ENCODE data around the gene WSB1.

Gene WSB1

DNA sequence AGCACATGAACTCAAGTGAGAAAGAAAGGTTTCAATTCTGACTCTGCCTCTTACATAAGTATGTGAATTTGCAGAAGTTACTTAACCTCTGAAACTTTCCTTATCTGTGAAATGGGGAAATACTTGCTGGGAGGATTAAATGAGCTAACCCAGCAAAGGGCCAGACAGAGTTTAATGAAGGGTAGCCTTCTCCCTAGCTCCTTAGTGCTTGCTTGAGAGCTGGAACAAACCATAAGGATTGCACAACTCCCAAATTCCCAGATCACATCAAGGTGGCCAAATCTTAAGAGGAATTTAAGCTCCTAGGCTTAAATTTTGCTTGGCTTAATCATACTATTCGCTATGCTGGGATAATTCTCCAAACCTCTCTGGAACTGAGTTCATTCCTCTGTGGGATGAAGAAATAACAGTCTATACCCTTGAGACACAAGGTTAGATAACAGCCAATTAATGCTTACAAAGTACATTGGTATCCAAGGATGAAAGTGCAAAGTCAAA lies 11.8 kb upstream of the WSB1 start (continued):
- TF ChIP-seq, protein P1, sequence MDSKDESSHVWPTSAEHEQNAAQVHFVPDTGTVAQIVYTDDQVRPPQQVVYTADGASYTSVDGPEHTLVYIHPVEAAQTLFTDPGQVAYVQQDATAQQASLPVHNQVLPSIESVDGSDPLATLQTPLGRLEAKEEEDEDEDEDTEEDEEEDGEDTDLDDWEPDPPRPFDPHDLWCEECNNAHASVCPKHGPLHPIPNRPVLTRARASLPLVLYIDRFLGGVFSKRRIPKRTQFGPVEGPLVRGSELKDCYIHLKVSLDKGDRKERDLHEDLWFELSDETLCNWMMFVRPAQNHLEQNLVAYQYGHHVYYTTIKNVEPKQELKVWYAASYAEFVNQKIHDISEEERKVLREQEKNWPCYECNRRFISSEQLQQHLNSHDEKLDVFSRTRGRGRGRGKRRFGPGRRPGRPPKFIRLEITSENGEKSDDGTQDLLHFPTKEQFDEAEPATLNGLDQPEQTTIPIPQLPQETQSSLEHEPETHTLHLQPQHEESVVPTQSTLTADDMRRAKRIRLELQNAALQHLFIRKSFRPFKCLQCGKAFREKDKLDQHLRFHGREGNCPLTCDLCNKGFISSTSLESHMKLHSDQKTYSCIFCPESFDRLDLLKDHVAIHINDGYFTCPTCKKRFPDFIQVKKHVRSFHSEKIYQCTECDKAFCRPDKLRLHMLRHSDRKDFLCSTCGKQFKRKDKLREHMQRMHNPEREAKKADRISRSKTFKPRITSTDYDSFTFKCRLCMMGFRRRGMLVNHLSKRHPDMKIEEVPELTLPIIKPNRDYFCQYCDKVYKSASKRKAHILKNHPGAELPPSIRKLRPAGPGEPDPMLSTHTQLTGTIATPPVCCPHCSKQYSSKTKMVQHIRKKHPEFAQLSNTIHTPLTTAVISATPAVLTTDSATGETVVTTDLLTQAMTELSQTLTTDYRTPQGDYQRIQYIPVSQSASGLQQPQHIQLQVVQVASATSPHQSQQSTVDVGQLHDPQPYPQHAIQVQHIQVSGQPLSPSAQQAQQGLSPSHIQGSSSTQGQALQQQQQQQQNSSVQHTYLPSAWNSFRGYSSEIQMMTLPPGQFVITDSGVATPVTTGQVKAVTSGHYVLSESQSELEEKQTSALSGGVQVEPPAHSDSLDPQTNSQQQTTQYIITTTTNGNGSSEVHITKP (tag by site-specific recombination; IDR thresholded peaks at IDR 0.05) = no peak
- TF ChIP-seq ZNF18 (tag by site-specific recombination; IDR thresholded peaks at IDR 0.05) (no peak), ZBTB8A (tag by site-specific recombination; IDR thresholded peaks at IDR 0.05) (no peak), ZNF785 (tag by site-specific recombination; IDR thresholded peaks at IDR 0.05) (no peak), HOXC10 (CRISPR knock-in tag; IDR thresholded peaks at IDR 0.05) (no peak), KLF7 (tag by site-specific recombination; IDR thresholded peaks at IDR 0.05; ENCODE audit: borderline replicate concordance) (no peak), ZSCAN30 (tag by site-specific recombination; IDR thresholded peaks at IDR 0.05) (no peak), ZSCAN16 (tag by site-specific recombination; IDR thresholded peaks at IDR 0.05) (no peak)
- TF ChIP-seq, protein P2, sequence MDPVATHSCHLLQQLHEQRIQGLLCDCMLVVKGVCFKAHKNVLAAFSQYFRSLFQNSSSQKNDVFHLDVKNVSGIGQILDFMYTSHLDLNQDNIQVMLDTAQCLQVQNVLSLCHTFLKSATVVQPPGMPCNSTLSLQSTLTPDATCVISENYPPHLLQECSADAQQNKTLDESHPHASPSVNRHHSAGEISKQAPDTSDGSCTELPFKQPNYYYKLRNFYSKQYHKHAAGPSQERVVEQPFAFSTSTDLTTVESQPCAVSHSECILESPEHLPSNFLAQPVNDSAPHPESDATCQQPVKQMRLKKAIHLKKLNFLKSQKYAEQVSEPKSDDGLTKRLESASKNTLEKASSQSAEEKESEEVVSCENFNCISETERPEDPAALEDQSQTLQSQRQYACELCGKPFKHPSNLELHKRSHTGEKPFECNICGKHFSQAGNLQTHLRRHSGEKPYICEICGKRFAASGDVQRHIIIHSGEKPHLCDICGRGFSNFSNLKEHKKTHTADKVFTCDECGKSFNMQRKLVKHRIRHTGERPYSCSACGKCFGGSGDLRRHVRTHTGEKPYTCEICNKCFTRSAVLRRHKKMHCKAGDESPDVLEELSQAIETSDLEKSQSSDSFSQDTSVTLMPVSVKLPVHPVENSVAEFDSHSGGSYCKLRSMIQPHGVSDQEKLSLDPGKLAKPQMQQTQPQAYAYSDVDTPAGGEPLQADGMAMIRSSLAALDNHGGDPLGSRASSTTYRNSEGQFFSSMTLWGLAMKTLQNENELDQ (tag by site-specific recombination; IDR thresholded peaks at IDR 0.05; ENCODE audit: low read depth) = no peak

DNA sequence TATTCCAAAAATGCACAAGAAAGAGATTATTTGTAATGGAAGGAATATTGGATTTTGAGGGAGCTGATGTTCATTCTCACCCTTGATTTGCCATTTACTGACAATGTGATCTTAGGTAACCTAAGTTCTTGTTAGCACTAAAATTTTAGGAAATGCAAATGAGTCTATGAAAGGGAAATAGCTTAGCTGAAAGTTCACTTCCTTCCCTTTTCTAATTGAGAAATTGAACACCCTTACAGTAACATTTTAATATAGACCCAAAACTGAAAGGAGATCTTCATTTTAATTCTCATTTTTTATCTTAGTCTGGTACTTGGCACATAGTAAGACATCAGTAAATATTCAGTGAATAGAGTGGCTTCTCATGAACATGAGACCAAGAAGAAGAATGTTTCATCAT lies 10.9 kb upstream of the WSB1 start:
- Histone ChIP-seq H3K4me3 (ENCODE audit: low read depth, low read length) (no peak overlapping the region), H3K27ac (ENCODE audit: extremely low read depth, low read depth, low read length) (no peak overlapping the region), H3K36me3 (ENCODE audit: control insufficient read depth in 2 of 2, insufficient read depth in 1 of 2, low read length in 2 of 2) (no peaks in the 10 kb centered on the region), H3K9me3 (ENCODE audit: control insufficient read depth, insufficient read depth, low read depth, low read length) (no peaks in the 10 kb centered on the region), H3K4me1 (ENCODE audit: control insufficient read depth, insufficient read depth, low read length) (no peaks in the 10 kb centered on the region)
- ChIA-PET CTCF (interaction anchor here (0.6 to 2.3 kb wide), 2 partner anchors 42 to 47 kb away, joined by 5 to 7 read pairs; no protein-coding TSS in a partner anchor), POLR2A (interaction anchor here (2.7 kb wide), 1 partner anchor 11 kb away, joined by 10 read pairs; the partner anchor contains the start of gene WSB1)
- TF ChIP-seq ZNF2 (tag by site-specific recombination; IDR thresholded peaks at IDR 0.05) = no peak
- TF ChIP-seq GFI1B (tag by site-specific recombination; IDR thresholded peaks at IDR 0.05) = no peak
- TF ChIP-seq ZNF596 (tag by site-specific recombination; IDR thresholded peaks at IDR 0.05) = no peak
- no peak for TF ChIP-seq ZBTB11 (tag by site-specific recombination; conservative IDR thresholded peaks at IDR 0.05; ENCODE audit: low read depth)
- no peak for TF ChIP-seq HOXA7 (CRISPR knock-in tag; IDR thresholded peaks at IDR 0.05; ENCODE audit: borderline replicate concordance)
- TF ChIP-seq, protein P3, sequence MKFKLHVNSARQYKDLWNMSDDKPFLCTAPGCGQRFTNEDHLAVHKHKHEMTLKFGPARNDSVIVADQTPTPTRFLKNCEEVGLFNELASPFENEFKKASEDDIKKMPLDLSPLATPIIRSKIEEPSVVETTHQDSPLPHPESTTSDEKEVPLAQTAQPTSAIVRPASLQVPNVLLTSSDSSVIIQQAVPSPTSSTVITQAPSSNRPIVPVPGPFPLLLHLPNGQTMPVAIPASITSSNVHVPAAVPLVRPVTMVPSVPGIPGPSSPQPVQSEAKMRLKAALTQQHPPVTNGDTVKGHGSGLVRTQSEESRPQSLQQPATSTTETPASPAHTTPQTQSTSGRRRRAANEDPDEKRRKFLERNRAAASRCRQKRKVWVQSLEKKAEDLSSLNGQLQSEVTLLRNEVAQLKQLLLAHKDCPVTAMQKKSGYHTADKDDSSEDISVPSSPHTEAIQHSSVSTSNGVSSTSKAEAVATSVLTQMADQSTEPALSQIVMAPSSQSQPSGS (tag by site-specific recombination; IDR thresholded peaks at IDR 0.05; ENCODE audit: low read depth) = no peak
- no peak for TF ChIP-seq ZNF701 (tag by site-specific recombination; IDR thresholded peaks at IDR 0.05)
- TF ChIP-seq ZNF621 (tag by site-specific recombination; IDR thresholded peaks at IDR 0.05) = no peak
- TF ChIP-seq ZNF169 (tag by site-specific recombination; IDR thresholded peaks at IDR 0.05) = no peak
- no peak for TF ChIP-seq ZNF555 (tag by site-specific recombination; conservative IDR thresholded peaks at IDR 0.05)
- TF ChIP-seq PRDM1 (tag by site-specific recombination; IDR thresholded peaks at IDR 0.05) = no peak
- TF ChIP-seq ZNF513 (tag by site-specific recombination; IDR thresholded peaks at IDR 0.05) = no peak
- no peak for TF ChIP-seq ZNF132 (tag by site-specific recombination; IDR thresholded peaks at IDR 0.05; ENCODE audit: borderline replicate concordance)
- TF ChIP-seq ZNF133 (tag by site-specific recombination; IDR thresholded peaks at IDR 0.05) = no peak

All from HEK293 (cell line).